HFF-Myc (cell line): ENCODE results near the gene CASP2.
A peak's percentile ranks its signal among the peaks of the same experiment; 100 is the strongest.

Source experiments
- DNase-seq: peaks from one replicate; pipeline ENCODE4 v3.0.0-alpha.2; 2011; ENCODE audit warnings: low read depth; ENCODE audit errors: extremely low read depth
- H3K4me3 ChIP-seq: replicated peaks from 2 replicates; pipeline ENCODE4 v1.5.1; 2011; ENCODE audit warnings: low read depth, mild to moderate bottlenecking, control low read depth, low read length
- TF ChIP-seq, protein P1 (sequence below): IDR thresholded peaks from 2 replicates; pipeline ENCODE4 v1.5.1; 2012; ENCODE audit warnings: mild to moderate bottlenecking, low read depth, low read length, control low read depth; ENCODE audit errors: missing control alignments

CASP2 gene

DNA sequence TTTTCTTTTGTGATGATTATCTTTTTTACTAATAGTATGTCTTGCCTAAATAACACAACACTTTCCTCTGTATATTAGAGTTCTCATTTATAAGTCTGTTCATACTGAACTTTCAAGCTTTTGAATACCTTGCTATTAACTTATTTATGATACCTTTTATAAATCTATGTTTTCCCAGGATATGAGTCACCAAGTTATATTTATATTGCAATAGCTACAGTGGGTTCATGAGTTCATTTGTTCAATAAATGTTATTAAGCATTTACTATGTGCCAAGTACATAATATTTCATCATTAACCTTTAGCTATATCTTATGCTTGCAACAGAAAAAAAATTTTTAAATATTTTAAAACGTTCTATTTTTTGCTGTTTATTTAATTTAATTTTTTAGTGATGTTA lies 46.1 kb downstream of the CASP2 start:
- TF ChIP-seq, protein P1, sequence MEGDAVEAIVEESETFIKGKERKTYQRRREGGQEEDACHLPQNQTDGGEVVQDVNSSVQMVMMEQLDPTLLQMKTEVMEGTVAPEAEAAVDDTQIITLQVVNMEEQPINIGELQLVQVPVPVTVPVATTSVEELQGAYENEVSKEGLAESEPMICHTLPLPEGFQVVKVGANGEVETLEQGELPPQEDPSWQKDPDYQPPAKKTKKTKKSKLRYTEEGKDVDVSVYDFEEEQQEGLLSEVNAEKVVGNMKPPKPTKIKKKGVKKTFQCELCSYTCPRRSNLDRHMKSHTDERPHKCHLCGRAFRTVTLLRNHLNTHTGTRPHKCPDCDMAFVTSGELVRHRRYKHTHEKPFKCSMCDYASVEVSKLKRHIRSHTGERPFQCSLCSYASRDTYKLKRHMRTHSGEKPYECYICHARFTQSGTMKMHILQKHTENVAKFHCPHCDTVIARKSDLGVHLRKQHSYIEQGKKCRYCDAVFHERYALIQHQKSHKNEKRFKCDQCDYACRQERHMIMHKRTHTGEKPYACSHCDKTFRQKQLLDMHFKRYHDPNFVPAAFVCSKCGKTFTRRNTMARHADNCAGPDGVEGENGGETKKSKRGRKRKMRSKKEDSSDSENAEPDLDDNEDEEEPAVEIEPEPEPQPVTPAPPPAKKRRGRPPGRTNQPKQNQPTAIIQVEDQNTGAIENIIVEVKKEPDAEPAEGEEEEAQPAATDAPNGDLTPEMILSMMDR: no peak
- H3K4me3 ChIP-seq: no peak overlapping the region
- no peak for DNase-seq

DNA sequence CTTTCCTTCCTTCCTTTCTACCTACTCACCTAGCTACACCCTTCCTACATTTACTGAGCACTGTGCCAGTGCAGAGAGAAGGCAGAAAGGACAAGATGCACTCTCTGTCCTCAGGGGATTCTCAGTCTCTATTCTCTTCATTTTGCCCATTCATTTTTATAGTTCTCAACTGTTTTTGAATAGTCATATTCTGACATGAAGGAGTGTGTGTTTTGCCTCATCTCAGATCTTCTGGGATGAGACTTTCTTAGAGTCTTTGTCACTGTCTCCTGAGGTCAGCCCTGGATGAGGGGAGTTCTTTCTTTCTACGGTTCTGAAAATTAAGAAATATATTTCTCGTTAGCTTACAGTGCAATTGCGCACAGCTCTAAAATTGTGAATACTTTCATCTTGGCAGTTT lies 49.1 kb downstream of the CASP2 start:
- H3K4me3 ChIP-seq: no peak overlapping the region
- TF ChIP-seq, protein P1: no peak
- DNase-seq: no peak

DNA sequence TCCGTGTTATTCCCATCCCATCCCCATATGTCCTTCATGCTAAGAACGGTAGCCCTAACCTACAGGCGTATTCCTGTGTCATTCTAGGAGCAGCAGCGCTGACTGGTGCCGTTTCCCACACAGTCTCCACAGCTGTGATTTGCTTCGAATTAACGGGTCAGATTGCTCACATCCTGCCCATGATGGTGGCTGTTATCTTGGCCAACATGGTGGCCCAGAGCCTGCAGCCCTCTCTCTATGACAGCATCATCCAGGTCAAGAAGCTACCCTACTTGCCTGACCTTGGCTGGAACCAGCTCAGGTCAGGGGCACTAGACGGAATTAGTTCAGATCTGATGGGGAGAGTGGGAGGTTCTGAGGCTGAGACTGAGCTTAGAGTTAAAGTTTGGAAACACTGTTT lies 53.7 kb downstream of the CASP2 start:
- H3K4me3 ChIP-seq: no peak overlapping the region
- no peak for DNase-seq
- TF ChIP-seq, protein P1: no peak

DNA sequence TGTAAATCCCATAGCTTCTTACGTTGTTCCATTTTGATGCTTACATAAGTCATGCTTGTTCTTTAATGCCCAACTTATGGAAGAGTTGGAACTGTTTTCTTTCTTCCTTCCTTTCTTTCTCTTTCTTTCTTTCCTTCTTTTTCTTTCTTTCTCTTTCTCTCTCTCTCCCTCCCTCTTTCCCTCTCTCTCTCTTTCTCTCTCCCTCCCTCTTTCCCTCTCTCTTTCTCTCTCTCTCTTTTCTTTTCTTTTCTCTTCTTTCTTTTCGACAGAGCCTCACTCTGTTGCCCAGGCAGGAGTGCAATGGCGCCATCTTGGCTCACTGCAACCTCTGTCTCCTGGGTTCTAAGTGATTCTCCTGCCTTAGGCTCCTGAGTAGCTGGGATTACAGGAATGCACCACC lies 55.4 kb downstream of the CASP2 start:
- TF ChIP-seq, protein P1: no peak

DNA sequence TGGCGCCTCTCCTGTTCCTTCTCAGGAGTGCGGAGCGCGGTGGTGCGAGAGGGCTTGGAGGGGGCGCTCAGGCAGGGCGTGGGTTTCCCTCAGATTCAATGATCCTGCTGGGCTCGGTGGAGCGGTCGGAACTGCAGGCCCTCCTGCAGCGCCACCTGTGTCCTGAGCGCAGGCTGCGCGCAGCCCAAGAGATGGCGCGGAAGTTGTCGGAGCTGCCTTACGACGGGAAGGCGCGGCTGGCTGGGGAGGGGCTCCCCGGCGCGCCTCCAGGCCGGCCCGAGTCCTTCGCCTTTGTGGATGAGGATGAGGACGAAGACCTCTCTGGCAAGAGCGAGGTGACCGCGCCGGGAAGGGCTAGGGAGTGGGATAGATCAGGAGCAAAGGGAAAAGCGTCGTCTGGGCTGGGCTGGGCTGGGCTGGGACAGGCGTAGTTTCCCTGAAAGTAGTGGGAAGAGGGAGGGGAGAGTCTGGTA lies 57.3 kb downstream of the CASP2 start:
- no peak overlapping the region for H3K4me3 ChIP-seq
- DNase-seq: peak; percentile 19

More for the DNA sequence above, 55.4 kb downstream of the CASP2 start:
- H3K4me3 ChIP-seq: no peak overlapping the region
- DNase-seq: no peak

DNA sequence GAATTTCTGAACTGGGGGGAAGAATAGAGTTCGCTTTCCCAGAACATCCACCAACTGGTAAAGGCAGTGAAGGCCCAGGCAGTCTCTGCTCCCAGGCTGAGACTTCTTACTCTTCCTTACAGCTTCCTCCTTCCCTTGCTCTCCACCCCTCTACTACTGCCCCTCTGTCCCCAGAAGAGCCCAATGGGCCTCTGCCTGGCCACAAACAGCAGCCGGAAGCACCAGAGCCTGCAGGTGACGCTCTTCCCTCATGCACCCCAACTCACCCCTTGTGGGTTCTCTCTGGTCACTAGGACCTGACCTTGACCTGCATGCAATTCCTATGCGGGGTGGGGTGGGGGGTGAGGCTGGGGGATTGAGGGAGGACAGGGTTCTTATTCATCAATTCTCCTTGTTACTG lies 57.9 kb downstream of the CASP2 start:
- H3K4me3 ChIP-seq: no peak overlapping the region
- TF ChIP-seq, protein P1: no peak
- no peak for DNase-seq

More for the DNA sequence above, 57.3 kb downstream of the CASP2 start:
- TF ChIP-seq, protein P1: peak; percentile 62

DNA sequence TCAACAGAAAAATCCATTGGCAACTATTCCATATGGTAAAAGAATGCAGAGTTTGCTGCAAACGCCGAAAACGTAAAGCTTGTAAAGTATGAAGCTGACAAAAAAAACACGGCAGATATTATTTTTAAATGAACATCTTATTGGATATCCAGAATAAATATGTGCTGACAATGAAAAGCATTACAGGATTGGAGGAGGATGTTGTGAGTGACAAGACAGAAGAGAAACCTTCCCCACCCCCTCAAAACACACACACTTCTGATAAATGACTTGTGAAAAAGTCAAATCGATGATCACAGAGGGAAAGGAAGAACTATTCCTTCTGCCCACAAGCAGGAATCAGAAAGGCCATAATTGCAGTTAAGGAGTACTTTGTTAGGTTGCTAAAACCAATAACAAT lies 59.8 kb downstream of the CASP2 start:
- no peak for DNase-seq
- TF ChIP-seq, protein P1: no peak
- no peak overlapping the region for H3K4me3 ChIP-seq
